KMS-11 (cell line): ENCODE measurements around the gene MLIP.
A peak's percentile ranks its signal among the peaks of the same experiment; 100 is the strongest.

Source experiments
- H2AFZ ChIP-seq: fragments of 200-600 bp; sonication (generic); 2 replicates; pipeline ENCODE4 v1.6.1; 2016; ENCODE audit warnings: antibody characterized with exemption, mixed run types, low read depth
- H3K27ac ChIP-seq: fragments of 200-600 bp; sonication (generic); 2 replicates; pipeline ENCODE4 v1.6.1; 2016; ENCODE audit warnings: mild to moderate bottlenecking, mixed run types
- H3K27me3 ChIP-seq: fragments of 200-600 bp; sonication (generic); 2 replicates; pipeline ENCODE4 v1.6.1; 2017; ENCODE audit warnings: mild to moderate bottlenecking, low read depth, mixed run types, moderate library complexity; ENCODE audit not compliant: insufficient read depth
- H3K36me3 ChIP-seq: fragments of 200-600 bp; sonication (generic); 2 replicates; pipeline ENCODE4 v1.6.1; 2017; ENCODE audit warnings: mild to moderate bottlenecking, mixed run types; ENCODE audit not compliant: insufficient read depth
- H3K4me1 ChIP-seq: fragments of 200-600 bp; sonication (generic); 2 replicates; pipeline ENCODE4 v1.6.1; 2016; ENCODE audit warnings: mild to moderate bottlenecking, low read depth, mixed run types; ENCODE audit not compliant: poor library complexity, severe bottlenecking
- H3K4me2 ChIP-seq: fragments of 200-600 bp; sonication (generic); 2 replicates; pipeline ENCODE4 v1.7.0; 2016; ENCODE audit warnings: mild to moderate bottlenecking, mixed run types
- H3K4me3 ChIP-seq: fragments of 200-600 bp; sonication (generic); IDR thresholded peaks from 2 replicates; pipeline ENCODE4 v1.6.1; 2017; ENCODE audit warnings: low read depth, low read length, mixed read lengths; ENCODE audit not compliant: insufficient read depth
- H3K79me2 ChIP-seq: fragments of 200-600 bp; sonication (generic); 2 replicates; pipeline ENCODE4 v1.6.1; 2016; ENCODE audit warnings: low read depth, mixed run types; ENCODE audit not compliant: insufficient read depth
- H3K9ac ChIP-seq: fragments of 200-600 bp; sonication (generic); 2 replicates; pipeline ENCODE4 v1.6.1; 2016; ENCODE audit warnings: mild to moderate bottlenecking, mixed run types
- H4K20me1 ChIP-seq: fragments of 200-600 bp; sonication (generic); 2 replicates; pipeline ENCODE4 v1.6.1; 2016; ENCODE audit warnings: mild to moderate bottlenecking, mixed run types; ENCODE audit not compliant: insufficient read depth
- CTCF ChIP-seq: fragments of 200-600 bp; sonication (generic); conservative IDR thresholded peaks from 2 replicates; pipeline ENCODE4 v1.6.1; 2017; ENCODE audit warnings: low read depth, mild to moderate bottlenecking, antibody characterized with exemption, low read length, moderate library complexity, mixed read lengths

Gene MLIP

GRCh38 chr6:54100411-54101006 is 10.7 kb upstream of the MLIP start:
- Histone ChIP-seq H3K27me3 (no peaks in the 10 kb centered on the region), H3K4me1 (peaks cover 14% of the 10 kb centered on the region), H2AFZ (no peak overlapping the region), H3K79me2 (no peaks in the 10 kb centered on the region), H3K36me3 (no peaks in the 10 kb centered on the region), H3K4me2 (peak overlapping the region; percentile 28; the same call in 1 of the 2 replicates), H3K4me3 (no peak overlapping the region), H3K9ac (no peak overlapping the region), H4K20me1 (no peaks in the 10 kb centered on the region), H3K27ac (no peak overlapping the region)
- TF ChIP-seq CTCF: no peak

DNA sequence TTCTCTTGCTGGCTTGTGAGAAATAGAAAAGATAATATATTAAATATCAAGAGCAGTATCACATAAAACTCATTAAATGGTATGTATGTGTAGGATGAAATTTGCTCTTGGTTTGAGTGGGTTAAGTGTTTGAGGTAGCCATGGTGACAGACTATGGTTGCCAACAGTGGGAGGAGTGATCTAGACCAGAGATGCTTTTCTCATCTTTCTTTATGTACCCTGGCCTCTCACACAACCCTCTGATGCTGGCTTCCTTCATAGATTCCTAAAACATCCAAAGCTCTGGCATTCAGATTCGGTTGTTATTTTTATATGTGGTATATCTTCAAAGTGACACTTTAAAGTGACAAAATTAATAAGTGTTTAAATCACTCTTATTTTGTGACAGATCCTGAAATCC is 9.0 kb upstream of the MLIP start:
- Histone ChIP-seq H3K79me2 (no peaks in the 10 kb centered on the region), H2AFZ (no peak overlapping the region), H3K4me3 (no peak overlapping the region), H3K4me1 (peaks cover 14% of the 10 kb centered on the region), H3K9ac (no peak overlapping the region), H3K4me2 (no peak overlapping the region), H3K27ac (no peak overlapping the region), H3K27me3 (no peaks in the 10 kb centered on the region), H3K36me3 (no peaks in the 10 kb centered on the region), H4K20me1 (no peaks in the 10 kb centered on the region)
- no peak for TF ChIP-seq CTCF

- Histone ChIP-seq H3K27me3 (no peaks in the 10 kb centered on the region), H3K9ac (no peak overlapping the region), H4K20me1 (no peaks in the 10 kb centered on the region), H3K36me3 (no peaks in the 10 kb centered on the region), H3K27ac (no peak overlapping the region), H2AFZ (no peak overlapping the region), H3K4me1 (peaks cover 14% of the 10 kb centered on the region), H3K4me3 (no peak overlapping the region), H3K4me2 (no peak overlapping the region), H3K79me2 (no peaks in the 10 kb centered on the region)
- no peak for TF ChIP-seq CTCF
Observed at GRCh38 chr6:54103497-54103896, 7.7 kb upstream of the MLIP start.

GRCh38 chr6:54106727-54107126 is 4.5 kb upstream of the MLIP start:
- Histone ChIP-seq H4K20me1 (no peaks in the 10 kb centered on the region), H2AFZ (no peak overlapping the region), H3K27ac (no peak overlapping the region), H3K36me3 (no peaks in the 10 kb centered on the region), H3K4me1 (no peaks in the 10 kb centered on the region), H3K4me3 (no peak overlapping the region), H3K4me2 (no peak overlapping the region), H3K79me2 (no peaks in the 10 kb centered on the region), H3K27me3 (no peaks in the 10 kb centered on the region), H3K9ac (no peak overlapping the region)
- TF ChIP-seq CTCF: no peak
